HEK293 (cell line): Measurements from ENCODE around the gene CRELD1.

Source experiments
- AEBP2 ChIP-seq: fragments of 450-650 bp; formaldehyde crosslinking; IDR thresholded peaks from 2 replicates; pipeline ENCODE4 v1.5.1; 2016; ENCODE audit warnings: missing biosample characterization, missing genetic modification characterization, borderline replicate concordance
- GFI1B ChIP-seq: fragments of 450-650 bp; formaldehyde crosslinking; IDR thresholded peaks from 2 replicates; pipeline ENCODE4 v1.5.1; 2016; ENCODE audit warnings: missing biosample characterization, missing genetic modification characterization
- GLI2 ChIP-seq: fragments of 450-650 bp; formaldehyde crosslinking; IDR thresholded peaks from 2 replicates; pipeline ENCODE4; 2017; ENCODE audit warnings: missing biosample characterization, missing genetic modification characterization, low read depth, borderline replicate concordance
- HOXA7 ChIP-seq: sonication (generic); formaldehyde crosslinking; IDR thresholded peaks from 2 replicates; pipeline ENCODE4 v1.8.1; 2022; ENCODE audit warnings: missing genetic modification reagents, borderline replicate concordance
- KLF10 ChIP-seq: fragments of 450-650 bp; IDR thresholded peaks from 2 replicates; pipeline ENCODE4 v1.5.1; 2018; ENCODE audit warnings: missing biosample characterization, mild to moderate bottlenecking, missing genetic modification characterization
- KLF17 ChIP-seq: fragments of 450-650 bp; formaldehyde crosslinking; IDR thresholded peaks from 2 replicates; pipeline ENCODE4 v1.5.1; 2016; ENCODE audit warnings: missing biosample characterization, missing genetic modification characterization
- MZF1 ChIP-seq: fragments of 450-650 bp; formaldehyde crosslinking; IDR thresholded peaks from 2 replicates; pipeline ENCODE4 v1.5.1; 2017; ENCODE audit warnings: missing biosample characterization, missing genetic modification characterization, borderline replicate concordance
- OSR2 ChIP-seq: fragments of 450-650 bp; formaldehyde crosslinking; IDR thresholded peaks from 2 replicates; pipeline ENCODE4 v1.5.1; 2016; ENCODE audit warnings: missing biosample characterization, missing genetic modification characterization
- RBAK ChIP-seq: fragments of 450-650 bp; formaldehyde crosslinking; IDR thresholded peaks from 2 replicates; pipeline ENCODE4 v1.5.1; 2016; ENCODE audit warnings: missing biosample characterization, missing genetic modification characterization
- REPIN1 ChIP-seq: fragments of 450-650 bp; formaldehyde crosslinking; IDR thresholded peaks from 2 replicates; pipeline ENCODE4 v1.5.1; 2017; ENCODE audit warnings: missing biosample characterization, missing genetic modification characterization, low read depth
- SALL2 ChIP-seq: fragments of 450-650 bp; formaldehyde crosslinking; IDR thresholded peaks from 2 replicates; pipeline ENCODE4 v1.5.0; 2017; ENCODE audit warnings: missing biosample characterization, mild to moderate bottlenecking, missing genetic modification characterization, borderline replicate concordance
- ZBTB11 ChIP-seq: fragments of 450-650 bp; formaldehyde crosslinking; conservative IDR thresholded peaks from 2 replicates; pipeline ENCODE4 v1.5.1; 2016; ENCODE audit warnings: low read depth, missing biosample characterization, missing genetic modification characterization
- ZBTB7A ChIP-seq: fragments of 450-650 bp; formaldehyde crosslinking; IDR thresholded peaks from 2 replicates; pipeline ENCODE4 v1.5.1; 2016; ENCODE audit warnings: low read depth, missing biosample characterization, missing genetic modification characterization
- ZBTB8A ChIP-seq: fragments of 450-650 bp; formaldehyde crosslinking; IDR thresholded peaks from 2 replicates; pipeline ENCODE4 v1.5.1; 2016; ENCODE audit warnings: missing biosample characterization, missing genetic modification characterization
- ZEB2 ChIP-seq: fragments of 450-650 bp; formaldehyde crosslinking; IDR thresholded peaks from 2 replicates; pipeline ENCODE4 v1.5.1; 2016; ENCODE audit warnings: missing biosample characterization, missing genetic modification characterization
- ZNF132 ChIP-seq: fragments of 450-650 bp; formaldehyde crosslinking; IDR thresholded peaks from 2 replicates; pipeline ENCODE4 v1.5.1; 2017; ENCODE audit warnings: missing biosample characterization, missing genetic modification characterization, borderline replicate concordance
- ZNF140 ChIP-seq: fragments of 450-650 bp; formaldehyde crosslinking; IDR thresholded peaks from 2 replicates; pipeline ENCODE4 v1.5.1; 2016; ENCODE audit warnings: missing biosample characterization, missing genetic modification characterization
- ZNF169 ChIP-seq: fragments of 450-650 bp; formaldehyde crosslinking; IDR thresholded peaks from 2 replicates; pipeline ENCODE4 v1.5.1; 2016; ENCODE audit warnings: missing biosample characterization, missing genetic modification characterization
- ZNF175 ChIP-seq: fragments of 450-650 bp; formaldehyde crosslinking; IDR thresholded peaks from 2 replicates; pipeline ENCODE4 v1.5.1; 2016; ENCODE audit warnings: missing biosample characterization, missing genetic modification characterization
- ZNF184 ChIP-seq: fragments of 450-650 bp; IDR thresholded peaks from 2 replicates; pipeline ENCODE4 v1.5.1; 2018; ENCODE audit warnings: missing biosample characterization, mild to moderate bottlenecking, missing genetic modification characterization
- ZNF24 ChIP-seq: fragments of 450-650 bp; formaldehyde crosslinking; IDR thresholded peaks from 2 replicates; pipeline ENCODE4 v1.5.1; 2016; ENCODE audit warnings: missing biosample characterization, missing genetic modification characterization
- ZNF398 ChIP-seq: fragments of 450-650 bp; formaldehyde crosslinking; IDR thresholded peaks from 2 replicates; pipeline ENCODE4 v1.5.1; 2017; ENCODE audit warnings: missing biosample characterization, missing genetic modification characterization
- ZNF530 ChIP-seq: fragments of 450-650 bp; formaldehyde crosslinking; IDR thresholded peaks from 2 replicates; pipeline ENCODE4 v1.5.1; 2016; ENCODE audit warnings: low read depth, missing biosample characterization, missing genetic modification characterization
- ZNF548 ChIP-seq: fragments of 450-650 bp; formaldehyde crosslinking; IDR thresholded peaks from 2 replicates; pipeline ENCODE4 v1.5.1; 2016; ENCODE audit warnings: missing biosample characterization, missing genetic modification characterization
- ZNF560 ChIP-seq: fragments of 450-650 bp; formaldehyde crosslinking; IDR thresholded peaks from 2 replicates; pipeline ENCODE4 v1.5.1; 2017; ENCODE audit warnings: missing biosample characterization, missing genetic modification characterization, borderline replicate concordance
- ZNF561 ChIP-seq: fragments of 450-650 bp; IDR thresholded peaks from 2 replicates; pipeline ENCODE4 v1.5.1; 2018; ENCODE audit warnings: missing biosample characterization, missing genetic modification characterization, borderline replicate concordance
- ZNF580 ChIP-seq: fragments of 450-650 bp; formaldehyde crosslinking; IDR thresholded peaks from 2 replicates; pipeline ENCODE4 v1.5.1; 2016; ENCODE audit warnings: missing biosample characterization, missing genetic modification characterization
- ZNF596 ChIP-seq: fragments of 450-650 bp; IDR thresholded peaks from 2 replicates; pipeline ENCODE4 v1.5.0; 2018; ENCODE audit warnings: missing biosample characterization, mild to moderate bottlenecking, missing genetic modification characterization, moderate library complexity
- ZNF639 ChIP-seq: fragments of 450-650 bp; formaldehyde crosslinking; IDR thresholded peaks from 2 replicates; pipeline ENCODE4 v1.5.1; 2016; ENCODE audit warnings: missing biosample characterization, missing genetic modification characterization
- ZNF645 ChIP-seq: fragments of 450-650 bp; formaldehyde crosslinking; IDR thresholded peaks from 2 replicates; pipeline ENCODE4; 2016; ENCODE audit warnings: missing biosample characterization, missing genetic modification characterization
- ZNF654 ChIP-seq: fragments of 450-650 bp; formaldehyde crosslinking; IDR thresholded peaks from 2 replicates; pipeline ENCODE4 v1.5.1; 2016; ENCODE audit warnings: low read depth, missing biosample characterization, missing genetic modification characterization

Gene CRELD1

GRCh38 chr3:9938966-9939365 is 5.3 kb downstream of the CRELD1 start (continued):
- TF ChIP-seq ZNF398 (tag by site-specific recombination) (no peak), ZBTB11 (peak; percentile 88), OSR2 (tag by site-specific recombination) (no peak), ZNF654 (peak; percentile 46), RBAK (0 out of 2 replicates have a peak, but pooled peaks have one; percentile 43), HOXA7 (CRISPR knock-in tag) (no peak), ZBTB8A (tag by site-specific recombination) (peak; percentile 90), ZNF560 (tag by site-specific recombination) (peak; percentile 92; the same call in 1 of the 2 replicates), GFI1B (no peak), ZNF645 (no peak), GLI2 (tag by site-specific recombination) (peak; percentile 6; the same call in 1 of the 2 replicates), KLF17 (tag by site-specific recombination) (no peak), ZNF530 (peak; percentile 62; the same call in 1 of the 2 replicates), ZNF580 (peak; percentile 65), SALL2 (tag by site-specific recombination) (no peak), ZNF184 (tag by site-specific recombination) (no peak), ZNF561 (tag by site-specific recombination) (no peak), ZNF639 (tag by site-specific recombination) (no peak), ZNF548 (tag by site-specific recombination) (no peak), MZF1 (tag by site-specific recombination) (no peak; the same call in 1 of the 2 replicates), KLF10 (tag by site-specific recombination) (no peak), ZNF169 (tag by site-specific recombination) (no peak), ZNF140 (tag by site-specific recombination) (peak; percentile 88), ZBTB7A (tag by site-specific recombination) (no peak), ZNF596 (no peak), ZNF132 (no peak), REPIN1 (tag by site-specific recombination) (no peak), AEBP2 (peak; percentile 77; the same call in 1 of the 2 replicates), ZNF24 (tag by site-specific recombination) (0 out of 2 replicates have a peak, but pooled peaks have one; percentile 30), ZNF175 (tag by site-specific recombination) (no peak), ZEB2 (no peak)
